ENCODE data around the gene KCNH1.

The KCNH1 gene

GRCh38 chr1:211133836-211134669, at the start of gene KCNH1:
Gene KCNH1, minus strand, starts transcription at chr1:211134148. Its CDS starts 203 bp downstream, at chr1:211133945.
- peak; percentile 73 for DNase-seq

- DNase-seq, result no peak
Measured at GRCh38 chr1:211182746-211183145, 48.8 kb upstream of the KCNH1 start.

GRCh38 chr1:211174375-211174774, 40.4 kb upstream of the KCNH1 start:
- no peak for DNase-seq

- no peak for DNase-seq
Measured at GRCh38 chr1:211172657-211173056, 38.7 kb upstream of the KCNH1 start.

- no peak for DNase-seq
Measured at GRCh38 chr1:211169353-211169752, 35.4 kb upstream of the KCNH1 start.

- no peak for DNase-seq
Measured at GRCh38 chr1:211158866-211159265, 24.9 kb upstream of the KCNH1 start.

GRCh38 chr1:211155040-211155439, 21.1 kb upstream of the KCNH1 start:
- DNase-seq, result no peak

- DNase-seq, result no peak
Measured at GRCh38 chr1:211153932-211154331, 20.0 kb upstream of the KCNH1 start.

GRCh38 chr1:211148366-211148765, 14.4 kb upstream of the KCNH1 start:
- DNase-seq, result no peak

GRCh38 chr1:211145944-211146343, 12.0 kb upstream of the KCNH1 start:
- DNase-seq, result no peak

- peak; percentile 47 for DNase-seq
Measured at GRCh38 chr1:211135342-211135950, 1.5 kb upstream of the KCNH1 start.

- DNase-seq, result peak; percentile 29
Measured at GRCh38 chr1:211133393-211133835, 534 bp downstream of the KCNH1 start.

- no peak for DNase-seq
Measured at GRCh38 chr1:211132721-211133392, 1.1 kb downstream of the KCNH1 start.

GRCh38 chr1:211129776-211130175, 4.2 kb downstream of the KCNH1 start:
- no peak for DNase-seq

GRCh38 chr1:211127166-211127565, 6.8 kb downstream of the KCNH1 start:
- DNase-seq, result no peak

- DNase-seq, result no peak
Measured at GRCh38 chr1:211126622-211127021, 7.3 kb downstream of the KCNH1 start.

GRCh38 chr1:211118407-211119102, 15.4 kb downstream of the KCNH1 start:
- no peak for DNase-seq

- DNase-seq, result no peak
Measured at GRCh38 chr1:211114446-211114845, 19.5 kb downstream of the KCNH1 start.

- DNase-seq, result no peak
Measured at GRCh38 chr1:211113566-211113965, 20.4 kb downstream of the KCNH1 start.

- DNase-seq, result no peak
Measured at GRCh38 chr1:211111351-211111750, 22.6 kb downstream of the KCNH1 start.

- no peak for DNase-seq
Measured at GRCh38 chr1:211101481-211101880, 32.5 kb downstream of the KCNH1 start.

GRCh38 chr1:211099393-211099792, 34.6 kb downstream of the KCNH1 start:
- DNase-seq, result no peak

- DNase-seq, result no peak
Measured at GRCh38 chr1:211095381-211095780, 38.6 kb downstream of the KCNH1 start.
